Upper lobe of right lung (tissue), 1 donor: ENCODE measurements around the gene IFNAR1. TPM values are rescaled to one million over a fixed set of nuclear protein-coding genes. Genes with fewer than 3 reads are reported as not detected.
A peak's percentile ranks its signal among the peaks of the same experiment; 100 is the strongest.

Experiments used
- ATAC-seq: fragments of 200-7000 bp; cut with Tn5 transposase; one replicate; pipeline ENCODE4 v1.9.1; 2020; ENCODE audit warnings: mild to moderate bottlenecking, moderate library complexity
- DNase-seq: peaks from one replicate; pipeline ENCODE4 v3.0.0-alpha.2; 2020
- H3K27ac ChIP-seq: fragments of 200-600 bp; one replicate; pipeline ENCODE4 v1.8.0; 2022
- H3K27me3 ChIP-seq: fragments of 200-600 bp; one replicate; pipeline ENCODE4 v1.8.0; 2022; ENCODE audit warnings: mild to moderate bottlenecking
- H3K36me3 ChIP-seq: fragments of 200-600 bp; one replicate; pipeline ENCODE4 v1.8.0; 2022
- H3K4me1 ChIP-seq: fragments of 200-600 bp; one replicate; pipeline ENCODE4 v1.8.0; 2022
- H3K4me3 ChIP-seq: fragments of 200-600 bp; one replicate; pipeline ENCODE4 v1.8.0; 2022; ENCODE audit warnings: mild to moderate bottlenecking
- H3K9me3 ChIP-seq: fragments of 200-600 bp; one replicate; pipeline ENCODE4 v1.8.0; 2022
- intact Hi-C: fragments of 100-400 bp; cut with DNase I; formaldehyde crosslinking; loops from one replicate; pipeline ENCODE4 v1.11.0; 2022
- total RNA-seq: library from RNA; stranded (reverse); fragmentation: NEBNext Ultra II Directional; extraction: Animal tissue kit (Norgen Biotek cat#: 25700); gene quantifications from one replicate; pipeline ENCODE4 v1.2.1, GENCODE V29; 2021
- TF ChIP-seq, protein P1 (sequence below): fragments of 200-600 bp; IDR thresholded peaks from one replicate; pipeline ENCODE4 v1.8.0; 2022; ENCODE audit warnings: antibody characterized with exemption
- donor health status: DM: no; HTN: yes; CAD: no; lungs with severe emphysema.

The IFNAR1 gene
- total RNA-seq, 1 donor from 2014 or later: 72.1 TPM

DNA sequence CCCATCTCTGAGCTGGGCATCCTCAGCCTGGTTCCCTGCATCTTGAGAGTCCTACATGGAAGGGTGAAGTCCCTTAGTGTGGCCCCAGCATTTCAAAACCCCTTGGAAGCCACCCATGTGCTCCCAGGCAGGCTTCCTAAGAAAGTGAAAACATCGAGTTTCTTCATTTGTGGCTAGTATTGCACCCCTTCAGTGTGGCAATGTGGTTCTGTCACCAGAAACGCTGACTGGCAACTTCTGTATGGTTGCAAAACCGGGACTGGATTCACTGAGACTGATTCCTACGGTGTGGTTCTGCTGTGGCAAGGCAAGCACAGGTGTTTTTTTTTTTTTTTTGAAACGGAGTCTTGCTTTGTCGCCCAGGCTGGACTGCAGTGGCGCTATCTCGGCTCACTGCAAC lies 69.5 kb downstream of the IFNAR1 start:
- DNase-seq (no peak), ATAC-seq (peak; percentile 79)
- Histone ChIP-seq H3K9me3 (no peaks in the 10 kb centered on the region), H3K4me3 (no peak overlapping the region), H3K36me3 (no peaks in the 10 kb centered on the region), H3K27me3 (no peaks in the 10 kb centered on the region), H3K27ac (no peak overlapping the region), H3K4me1 (peaks cover 20% of the 10 kb centered on the region)
- intact Hi-C loops: no loop called here
- TF ChIP-seq, protein P1, sequence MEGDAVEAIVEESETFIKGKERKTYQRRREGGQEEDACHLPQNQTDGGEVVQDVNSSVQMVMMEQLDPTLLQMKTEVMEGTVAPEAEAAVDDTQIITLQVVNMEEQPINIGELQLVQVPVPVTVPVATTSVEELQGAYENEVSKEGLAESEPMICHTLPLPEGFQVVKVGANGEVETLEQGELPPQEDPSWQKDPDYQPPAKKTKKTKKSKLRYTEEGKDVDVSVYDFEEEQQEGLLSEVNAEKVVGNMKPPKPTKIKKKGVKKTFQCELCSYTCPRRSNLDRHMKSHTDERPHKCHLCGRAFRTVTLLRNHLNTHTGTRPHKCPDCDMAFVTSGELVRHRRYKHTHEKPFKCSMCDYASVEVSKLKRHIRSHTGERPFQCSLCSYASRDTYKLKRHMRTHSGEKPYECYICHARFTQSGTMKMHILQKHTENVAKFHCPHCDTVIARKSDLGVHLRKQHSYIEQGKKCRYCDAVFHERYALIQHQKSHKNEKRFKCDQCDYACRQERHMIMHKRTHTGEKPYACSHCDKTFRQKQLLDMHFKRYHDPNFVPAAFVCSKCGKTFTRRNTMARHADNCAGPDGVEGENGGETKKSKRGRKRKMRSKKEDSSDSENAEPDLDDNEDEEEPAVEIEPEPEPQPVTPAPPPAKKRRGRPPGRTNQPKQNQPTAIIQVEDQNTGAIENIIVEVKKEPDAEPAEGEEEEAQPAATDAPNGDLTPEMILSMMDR: no peak

DNA sequence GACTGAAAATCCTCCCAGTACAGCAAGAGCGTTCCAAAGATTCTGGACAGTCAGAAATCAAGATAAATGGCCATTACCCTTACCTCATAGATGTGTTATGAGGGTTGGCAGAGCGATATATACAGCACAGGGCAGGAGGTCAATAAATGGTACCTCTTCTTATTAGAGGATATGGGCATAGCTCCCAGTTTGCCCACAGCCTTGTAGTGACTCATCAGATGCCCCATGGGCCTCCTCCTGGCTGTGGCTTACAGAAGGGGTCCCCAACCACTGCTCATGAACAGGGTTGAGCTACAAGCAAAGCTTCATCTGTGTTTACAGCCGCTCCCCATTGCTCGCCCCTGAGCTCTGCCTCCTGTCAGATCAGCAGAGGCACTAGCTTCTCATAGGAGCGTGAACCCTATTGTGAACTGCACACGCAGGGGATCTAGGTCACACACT lies 71.1 kb downstream of the IFNAR1 start:
- no peaks in the 10 kb centered on the region for H3K27me3 ChIP-seq
- H3K27ac ChIP-seq: no peak overlapping the region
- no peaks in the 10 kb centered on the region for H3K9me3 ChIP-seq
- intact Hi-C loops: no loop called here
- peaks cover 20% of the 10 kb centered on the region for H3K4me1 ChIP-seq
- DNase-seq (no peak), ATAC-seq (no peak)
- TF ChIP-seq, protein P1: no peak
- H3K36me3 ChIP-seq: no peaks in the 10 kb centered on the region
- no peak overlapping the region for H3K4me3 ChIP-seq

DNA sequence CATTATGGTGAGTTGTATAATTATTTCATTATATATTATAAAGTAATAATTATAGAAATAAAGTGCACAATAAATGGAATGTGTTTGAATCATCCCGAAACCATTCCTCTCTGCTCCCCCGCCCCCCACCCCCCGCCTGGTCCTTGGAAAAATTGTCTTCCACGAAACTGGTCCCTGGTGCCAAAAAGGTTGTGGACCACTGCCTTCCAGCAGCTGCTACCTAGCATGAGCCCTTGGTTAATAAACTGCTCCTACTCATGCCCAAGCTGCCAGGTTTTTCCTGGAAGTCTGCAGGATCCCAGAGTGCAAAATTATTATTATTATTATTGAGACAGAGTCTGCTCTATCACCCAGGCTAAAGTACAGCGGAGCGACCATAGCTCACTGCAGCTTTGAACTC lies 71.7 kb downstream of the IFNAR1 start:
- intact Hi-C loops: no loop called here
- no peak overlapping the region for H3K4me3 ChIP-seq
- ATAC-seq (no peak), DNase-seq (no peak)
- TF ChIP-seq, protein P1: no peak
- H3K4me1 ChIP-seq: peaks cover 23% of the 10 kb centered on the region
- no peak overlapping the region for H3K27ac ChIP-seq
- H3K27me3 ChIP-seq: no peaks in the 10 kb centered on the region
- no peaks in the 10 kb centered on the region for H3K36me3 ChIP-seq
- no peaks in the 10 kb centered on the region for H3K9me3 ChIP-seq

DNA sequence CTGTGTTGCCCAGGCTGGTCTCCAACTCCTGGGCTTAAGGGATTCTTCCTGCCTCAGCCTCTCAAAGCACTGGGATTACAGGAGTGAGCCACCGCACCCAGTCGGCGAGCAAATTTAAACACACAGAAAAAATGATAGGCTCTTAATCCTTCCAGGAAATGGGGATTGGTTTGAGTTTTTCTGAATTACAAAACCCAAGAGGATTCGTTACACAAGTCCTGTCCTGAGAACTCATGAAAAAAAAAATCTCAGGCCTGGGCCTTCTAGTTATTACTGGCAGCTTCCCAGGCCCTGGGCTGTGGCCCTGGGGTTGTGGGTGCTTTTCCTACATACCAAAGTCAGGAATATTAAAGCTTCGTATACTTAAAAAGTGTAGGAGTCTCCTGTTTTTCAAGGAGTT lies 72.2 kb downstream of the IFNAR1 start:
- H3K27me3 ChIP-seq: no peaks in the 10 kb centered on the region
- no peak for DNase-seq
- no peaks in the 10 kb centered on the region for H3K9me3 ChIP-seq
- TF ChIP-seq, protein P1: no peak
- intact Hi-C loops: no loop called here
- no peak overlapping the region for H3K27ac ChIP-seq
- peaks cover 23% of the 10 kb centered on the region for H3K4me1 ChIP-seq
- ATAC-seq: peak; percentile 15
- H3K36me3 ChIP-seq: no peaks in the 10 kb centered on the region
- H3K4me3 ChIP-seq: no peak overlapping the region

DNA sequence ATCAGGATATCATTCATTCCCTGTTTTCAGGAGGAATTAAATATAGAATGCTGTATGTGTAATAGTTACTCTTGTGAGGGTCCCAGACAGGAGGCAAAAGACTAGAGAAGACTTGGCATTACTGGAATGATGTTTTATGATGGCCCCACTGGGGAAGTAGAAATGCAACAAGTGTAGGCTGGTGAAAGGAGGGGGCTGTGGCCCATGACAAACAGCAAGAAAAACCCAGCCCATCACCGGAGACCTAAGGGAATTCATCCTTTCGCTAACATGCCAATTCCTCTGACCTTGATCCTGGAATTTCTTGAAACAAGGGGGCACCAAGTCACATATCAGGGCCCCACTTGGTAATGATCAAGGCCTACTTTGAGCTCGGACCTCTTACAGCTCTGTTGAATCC lies 72.9 kb downstream of the IFNAR1 start:
- no peaks in the 10 kb centered on the region for H3K27me3 ChIP-seq
- H3K4me3 ChIP-seq: no peak overlapping the region
- H3K4me1 ChIP-seq: peaks cover 23% of the 10 kb centered on the region
- DNase-seq: no peak
- intact Hi-C loops: no loop called here
- TF ChIP-seq, protein P1: no peak
- H3K27ac ChIP-seq: no peak overlapping the region
- H3K36me3 ChIP-seq: no peaks in the 10 kb centered on the region
- no peaks in the 10 kb centered on the region for H3K9me3 ChIP-seq
- ATAC-seq: no peak

DNA sequence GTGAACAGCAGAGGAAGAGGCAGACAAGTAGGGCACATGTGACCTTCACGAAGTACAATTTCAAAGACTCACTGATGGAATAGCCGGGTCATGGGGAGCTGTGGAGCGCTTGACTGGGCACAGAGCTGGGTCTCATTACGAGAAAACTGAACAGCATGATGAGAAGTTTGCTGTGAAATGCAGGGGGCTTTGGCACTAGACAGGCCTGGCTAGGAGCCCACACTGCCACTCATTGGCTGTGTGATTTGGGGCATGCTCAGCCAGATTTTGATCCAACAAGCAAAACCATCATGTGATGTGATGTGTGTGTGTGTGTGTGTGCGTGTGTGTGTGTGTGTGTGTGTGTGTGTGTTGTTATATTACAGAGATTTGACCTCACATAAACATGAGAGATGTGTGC lies 73.6 kb downstream of the IFNAR1 start:
- Histone ChIP-seq H3K36me3 (no peaks in the 10 kb centered on the region), H3K27me3 (no peaks in the 10 kb centered on the region), H3K27ac (no peak overlapping the region), H3K4me3 (no peak overlapping the region), H3K4me1 (peaks cover 23% of the 10 kb centered on the region), H3K9me3 (no peaks in the 10 kb centered on the region)
- intact Hi-C loops: no loop called here
- ATAC-seq: no peak
- DNase-seq: no peak
- TF ChIP-seq, protein P1: no peak
